ENCODE data around the gene HUNK.
A peak's percentile ranks its signal among the peaks of the same experiment; 100 is the strongest.
"Not testable (repeated sequence)": the region's sequence is repeated elsewhere in the genome, so short reads cannot be mapped to it uniquely, and the experiment has no call there.

HUNK gene

GRCh38 chr21:32001390-32001789 is 128.6 kb downstream of the HUNK start:
- no peak for ATAC-seq
- no peaks in the 10 kb centered on the region for H3K9me3 Mint-ChIP-seq
- H3K27me3 Mint-ChIP-seq = no peaks in the 10 kb centered on the region
- DNase-seq = no peak
- H3K27ac Mint-ChIP-seq = no peak overlapping the region
- H3K4me3 Mint-ChIP-seq = no peak overlapping the region
- no peaks in the 10 kb centered on the region for H3K4me1 Mint-ChIP-seq

- ATAC-seq (no peak), DNase-seq (no peak)
- Mint-ChIP-seq H3K4me3 (no peak overlapping the region), H3K27me3 (no peaks in the 10 kb centered on the region), H3K4me1 (no peaks in the 10 kb centered on the region), H3K9me3 (no peaks in the 10 kb centered on the region), H3K27ac (no peak overlapping the region)
Measured at GRCh38 chr21:32003411-32003810, 130.6 kb downstream of the HUNK start.

- H3K4me1 Mint-ChIP-seq = no peaks in the 10 kb centered on the region
- no peak overlapping the region for H3K27ac Mint-ChIP-seq
- H3K9me3 Mint-ChIP-seq = peaks cover 0 to 6% of the 10 kb centered on the region in 2 donors
- DNase-seq (no peak), ATAC-seq (no peak)
- no peaks in the 10 kb centered on the region for H3K27me3 Mint-ChIP-seq
- H3K4me3 Mint-ChIP-seq = no peak overlapping the region
Measured at GRCh38 chr21:32004291-32004690, 131.5 kb downstream of the HUNK start.

GRCh38 chr21:32007456-32007855 is 134.6 kb downstream of the HUNK start:
- Mint-ChIP-seq H3K27me3 (no peaks in the 10 kb centered on the region), H3K9me3 (peaks cover 0 to 6% of the 10 kb centered on the region in 2 donors), H3K4me1 (no peaks in the 10 kb centered on the region), H3K27ac (no peak overlapping the region), H3K4me3 (no peak overlapping the region)
- DNase-seq = no peak
- no peak for ATAC-seq

- DNase-seq = no peak
- H3K4me1 Mint-ChIP-seq = no peaks in the 10 kb centered on the region
- H3K9me3 Mint-ChIP-seq = peaks cover 0 to 6% of the 10 kb centered on the region in 2 donors
- no peaks in the 10 kb centered on the region for H3K27me3 Mint-ChIP-seq
- H3K27ac Mint-ChIP-seq = no peak overlapping the region
- no peak for ATAC-seq
- no peak overlapping the region for H3K4me3 Mint-ChIP-seq
Measured at GRCh38 chr21:32008714-32009113, 135.9 kb downstream of the HUNK start.

- Mint-ChIP-seq H3K4me1 (no peaks in the 10 kb centered on the region), H3K27ac (no peak overlapping the region), H3K9me3 (peaks cover 0 to 6% of the 10 kb centered on the region in 2 donors), H3K4me3 (no peak overlapping the region), H3K27me3 (no peaks in the 10 kb centered on the region)
- no peak for DNase-seq
- no peak for ATAC-seq
Measured at GRCh38 chr21:32009263-32009662, 136.4 kb downstream of the HUNK start.

GRCh38 chr21:32015461-32016139 is 142.8 kb downstream of the HUNK start:
- Mint-ChIP-seq H3K27ac (no peak overlapping the region), H3K27me3 (no peaks in the 10 kb centered on the region), H3K4me1 (no peaks in the 10 kb centered on the region), H3K9me3 (no peaks in the 10 kb centered on the region), H3K4me3 (no peak overlapping the region)
- no peak for ATAC-seq
- no peak for DNase-seq

GRCh38 chr21:32018381-32018780 is 145.6 kb downstream of the HUNK start:
- H3K27ac Mint-ChIP-seq = no peak overlapping the region
- ATAC-seq = no peak
- H3K4me3 Mint-ChIP-seq = no peak overlapping the region
- no peak for DNase-seq
- no peaks in the 10 kb centered on the region for H3K27me3 Mint-ChIP-seq
- H3K9me3 Mint-ChIP-seq = no peaks in the 10 kb centered on the region
- no peaks in the 10 kb centered on the region for H3K4me1 Mint-ChIP-seq

- H3K27ac Mint-ChIP-seq = no peak overlapping the region
- no peaks in the 10 kb centered on the region for H3K4me1 Mint-ChIP-seq
- no peaks in the 10 kb centered on the region for H3K27me3 Mint-ChIP-seq
- DNase-seq = no peak
- H3K9me3 Mint-ChIP-seq = no peaks in the 10 kb centered on the region
- ATAC-seq = no peak
- no peak overlapping the region for H3K4me3 Mint-ChIP-seq
Measured at GRCh38 chr21:32020564-32020963, 147.7 kb downstream of the HUNK start.

GRCh38 chr21:32021319-32021994 is 148.6 kb downstream of the HUNK start:
- ATAC-seq (no peak), DNase-seq (no peak)
- Mint-ChIP-seq H3K27me3 (no peaks in the 10 kb centered on the region), H3K4me3 (no peak overlapping the region), H3K27ac (no peak overlapping the region), H3K4me1 (no peaks in the 10 kb centered on the region), H3K9me3 (no peaks in the 10 kb centered on the region)

GRCh38 chr21:32022146-32022545 is 149.3 kb downstream of the HUNK start:
- H3K27me3 Mint-ChIP-seq = no peaks in the 10 kb centered on the region
- ATAC-seq (no peak), DNase-seq (no peak)
- no peaks in the 10 kb centered on the region for H3K4me1 Mint-ChIP-seq
- no peak overlapping the region for H3K27ac Mint-ChIP-seq
- H3K9me3 Mint-ChIP-seq = no peaks in the 10 kb centered on the region
- H3K4me3 Mint-ChIP-seq = no peak overlapping the region

- H3K4me1 Mint-ChIP-seq = no peaks in the 10 kb centered on the region
- ATAC-seq (no peak), DNase-seq (no peak)
- H3K27ac Mint-ChIP-seq = peak overlapping the region in 1 of 2 donors; percentile 53
- no peak overlapping the region for H3K4me3 Mint-ChIP-seq
- no peaks in the 10 kb centered on the region for H3K27me3 Mint-ChIP-seq
- peaks cover 0 to 7% of the 10 kb centered on the region in 2 donors for H3K9me3 Mint-ChIP-seq
Measured at GRCh38 chr21:32030146-32030652, 157.4 kb downstream of the HUNK start.

GRCh38 chr21:32034850-32035249 is 162.0 kb downstream of the HUNK start:
- no peaks in the 10 kb centered on the region for H3K4me1 Mint-ChIP-seq
- H3K4me3 Mint-ChIP-seq = no peak overlapping the region
- no peak overlapping the region for H3K27ac Mint-ChIP-seq
- H3K9me3 Mint-ChIP-seq = peaks cover 0 to 7% of the 10 kb centered on the region in 2 donors
- H3K27me3 Mint-ChIP-seq = no peaks in the 10 kb centered on the region
- no peak for ATAC-seq
- DNase-seq = no peak

- DNase-seq (no peak), ATAC-seq (no peak)
- no peak overlapping the region for H3K4me3 Mint-ChIP-seq
- H3K4me1 Mint-ChIP-seq = no peaks in the 10 kb centered on the region
- H3K27ac Mint-ChIP-seq = no peak overlapping the region
- H3K27me3 Mint-ChIP-seq = peaks cover 5% of the 10 kb centered on the region
- H3K9me3 Mint-ChIP-seq = peaks cover 0 to 4% of the 10 kb centered on the region in 2 donors
Measured at GRCh38 chr21:32035617-32036016, 162.8 kb downstream of the HUNK start.

GRCh38 chr21:32036756-32037155 is 163.9 kb downstream of the HUNK start:
- no peak for ATAC-seq
- no peaks in the 10 kb centered on the region for H3K4me1 Mint-ChIP-seq
- H3K9me3 Mint-ChIP-seq = peaks cover 0 to 9% of the 10 kb centered on the region in 2 donors
- peaks cover 15% of the 10 kb centered on the region for H3K27me3 Mint-ChIP-seq
- no peak for DNase-seq
- H3K27ac Mint-ChIP-seq = no peak overlapping the region
- H3K4me3 Mint-ChIP-seq = no peak overlapping the region

- H3K27ac Mint-ChIP-seq = not testable (repeated sequence)
Measured at GRCh38 chr21:32038751-32039150, 165.9 kb downstream of the HUNK start.

More at GRCh38 chr21:32038751-32039150, 165.9 kb downstream of the HUNK start:
- Mint-ChIP-seq H3K9me3 (peaks cover 10 to 20% of the 10 kb centered on the region in 2 donors), H3K27me3 (peaks cover 15% of the 10 kb centered on the region)
- not testable (repeated sequence) for ATAC-seq, DNase-seq, H3K4me3 Mint-ChIP-seq, H3K4me1 Mint-ChIP-seq
